Measurements from ENCODE around the gene ARID1B.

- no peak for TF ChIP-seq TAF1 (conservative IDR thresholded peaks at IDR 0.05)
- no peak for TF ChIP-seq CTCF (IDR thresholded peaks at IDR 0.05; ENCODE audit: low read depth, low read length, missing input control)
- TF ChIP-seq FOXA1 (IDR thresholded peaks at IDR 0.05), result no peak
- no peak for TF ChIP-seq HNF4A (conservative IDR thresholded peaks at IDR 0.05)
- TF ChIP-seq SP1 (IDR thresholded peaks at IDR 0.05), result peak; percentile 54
- TF ChIP-seq MAX (IDR thresholded peaks at IDR 0.05), result no peak
- no peak for TF ChIP-seq YY1 (IDR thresholded peaks at IDR 0.05)
- no peak for TF ChIP-seq REST (IDR thresholded peaks at IDR 0.05)
- no peak for TF ChIP-seq RAD21 (IDR thresholded peaks at IDR 0.05)
Observed at GRCh38 chr6:156816505-156816904, 39.3 kb downstream of the ARID1B start.

Measured in liver (tissue), 3 donors.